Keratinocyte (primary cell): Measurements from ENCODE around the gene PLEKHD1.

Source experiments
- EZH2 ChIP-seq: IDR thresholded peaks from one replicate; pipeline ENCODE4 v1.6.1; 2012; ENCODE audit warnings: inconsistent platforms, mild to moderate bottlenecking, low read length, moderate library complexity
- TF ChIP-seq, protein P1 (sequence below), 3 experiments: IDR thresholded peaks in 1 of 3; conservative IDR thresholded peaks in 1 of 3; optimal IDR thresholded peaks in 1 of 3; 2 replicates in 2 of 3; 3 replicates in 1 of 3; pipeline versions ENCODE3 to v1.5.1; 2011; ENCODE audit warnings: low read length in 3 of 3, mild to moderate bottlenecking in 3 of 3, moderate library complexity in 2 of 3, control low read depth in 1 of 3, inconsistent platforms in 1 of 3; ENCODE audit not compliant: insufficient read depth in 2 of 3; ENCODE audit errors: extremely low read depth in 1 of 3

DNA sequence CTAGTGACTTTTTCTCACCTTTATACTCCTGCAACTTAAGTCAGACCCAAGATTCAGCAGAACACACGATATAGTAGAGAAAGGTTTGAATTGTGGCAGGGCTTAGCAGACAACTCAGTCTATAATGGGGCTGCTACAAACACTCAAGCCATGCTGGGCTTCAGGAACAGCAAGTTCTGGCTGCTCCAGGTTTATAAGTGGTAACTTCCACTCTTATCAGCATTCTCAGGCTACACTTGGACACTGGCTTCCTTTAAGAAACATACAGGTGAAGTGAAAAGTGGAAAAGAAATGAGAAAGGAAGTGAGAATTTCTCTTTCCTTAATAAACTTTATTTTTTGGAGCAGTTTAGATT is 21.7 kb downstream of the PLEKHD1 start:
- TF ChIP-seq, protein P1, sequence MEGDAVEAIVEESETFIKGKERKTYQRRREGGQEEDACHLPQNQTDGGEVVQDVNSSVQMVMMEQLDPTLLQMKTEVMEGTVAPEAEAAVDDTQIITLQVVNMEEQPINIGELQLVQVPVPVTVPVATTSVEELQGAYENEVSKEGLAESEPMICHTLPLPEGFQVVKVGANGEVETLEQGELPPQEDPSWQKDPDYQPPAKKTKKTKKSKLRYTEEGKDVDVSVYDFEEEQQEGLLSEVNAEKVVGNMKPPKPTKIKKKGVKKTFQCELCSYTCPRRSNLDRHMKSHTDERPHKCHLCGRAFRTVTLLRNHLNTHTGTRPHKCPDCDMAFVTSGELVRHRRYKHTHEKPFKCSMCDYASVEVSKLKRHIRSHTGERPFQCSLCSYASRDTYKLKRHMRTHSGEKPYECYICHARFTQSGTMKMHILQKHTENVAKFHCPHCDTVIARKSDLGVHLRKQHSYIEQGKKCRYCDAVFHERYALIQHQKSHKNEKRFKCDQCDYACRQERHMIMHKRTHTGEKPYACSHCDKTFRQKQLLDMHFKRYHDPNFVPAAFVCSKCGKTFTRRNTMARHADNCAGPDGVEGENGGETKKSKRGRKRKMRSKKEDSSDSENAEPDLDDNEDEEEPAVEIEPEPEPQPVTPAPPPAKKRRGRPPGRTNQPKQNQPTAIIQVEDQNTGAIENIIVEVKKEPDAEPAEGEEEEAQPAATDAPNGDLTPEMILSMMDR (optimal IDR thresholded peaks at IDR 0.05 in 1 of 3, IDR thresholded peaks at IDR 0.05 in 1 of 3, conservative IDR thresholded peaks at IDR 0.05 in 1 of 3; ENCODE audit: extremely low read depth in 1 of 3, insufficient read depth in 2 of 3, low read length in 3 of 3): no peak
- no peak for TF ChIP-seq EZH2
